Breast epithelium (tissue), 4 donors: ENCODE measurements around the gene CYBRD1. TPM values are rescaled to one million over a fixed set of nuclear protein-coding genes. Genes with fewer than 3 reads are reported as not detected.

Source experiments
- DNase-seq, 2 donors: peaks; one replicate each; pipeline ENCODE4 v3.0.0-alpha.2; 2019; ENCODE audit warnings: low spot score in 2 of 2
- H3K27ac ChIP-seq, 2 donors: fragments of 200-600 bp; sonication (generic) in 1 of 2; one replicate each; pipeline ENCODE4 v1.5.1; 2016 to 2019; ENCODE audit warnings: mild to moderate bottlenecking in 1 of 2
- H3K27me3 ChIP-seq, 2 donors: fragments of 200-600 bp; sonication (generic) in 1 of 2; one replicate each; pipeline versions ENCODE4 v1.5.1 to v1.6.0; 2017 to 2019; ENCODE audit warnings: control low read depth in 1 of 2, mild to moderate bottlenecking in 1 of 2
- H3K36me3 ChIP-seq: fragments of 200-600 bp; one replicate; pipeline ENCODE4 v1.5.1; 2019
- H3K4me1 ChIP-seq, 2 donors: fragments of 200-600 bp; sonication (generic); one replicate each; pipeline ENCODE4 v1.5.1; 2016 to 2019; ENCODE audit warnings: control low read depth in 1 of 2
- H3K4me3 ChIP-seq, 3 donors: fragments of 200-600 bp; sonication (generic); 1 replicate in 2 of 3; 2 replicates in 1 of 3; pipeline ENCODE4 v1.5.1; 2016 to 2019; ENCODE audit warnings: mild to moderate bottlenecking in 3 of 3, moderate library complexity in 2 of 3
- H3K9me3 ChIP-seq, 2 donors: fragments of 200-600 bp; sonication (generic) in 1 of 2; one replicate each; pipeline ENCODE4 v1.5.1; 2016 to 2019; ENCODE audit warnings: control low read depth in 1 of 2
- CTCF ChIP-seq, 3 donors: fragments of 450-650 bp; IDR thresholded peaks; one replicate each; pipeline ENCODE4 v1.5.1; 2016 to 2017; ENCODE audit warnings: antibody characterized with exemption in 3 of 3, mild to moderate bottlenecking in 3 of 3, moderate library complexity in 3 of 3
- POLR2A ChIP-seq: fragments of 450-650 bp; IDR thresholded peaks from one replicate; pipeline ENCODE4 v1.6.1; 2016; ENCODE audit warnings: antibody characterized with exemption, mild to moderate bottlenecking, moderate library complexity
- POLR2AphosphoS5 ChIP-seq, 3 donors: sonication (generic); formaldehyde crosslinking; IDR thresholded peaks; one replicate each; pipeline ENCODE4 v1.6.1; 2017; ENCODE audit warnings: antibody characterized with exemption in 3 of 3
- intact Hi-C: fragments of 100-400 bp; cut with DNase I; formaldehyde crosslinking; loops from one replicate; pipeline ENCODE4 v1.15.1; 2023; ENCODE audit warnings: low total_unique reads
- total RNA-seq, 3 donors: library from RNA; depleted of rRNA; stranded (reverse); fragments of >200 nt; gene quantifications; one replicate each; pipeline ENCODE4 v1.1.0, GENCODE V29; 2016

CYBRD1 gene
- total RNA-seq, 3 donors from 2014 or later, result 396 to 761 (median 409) TPM

DNA sequence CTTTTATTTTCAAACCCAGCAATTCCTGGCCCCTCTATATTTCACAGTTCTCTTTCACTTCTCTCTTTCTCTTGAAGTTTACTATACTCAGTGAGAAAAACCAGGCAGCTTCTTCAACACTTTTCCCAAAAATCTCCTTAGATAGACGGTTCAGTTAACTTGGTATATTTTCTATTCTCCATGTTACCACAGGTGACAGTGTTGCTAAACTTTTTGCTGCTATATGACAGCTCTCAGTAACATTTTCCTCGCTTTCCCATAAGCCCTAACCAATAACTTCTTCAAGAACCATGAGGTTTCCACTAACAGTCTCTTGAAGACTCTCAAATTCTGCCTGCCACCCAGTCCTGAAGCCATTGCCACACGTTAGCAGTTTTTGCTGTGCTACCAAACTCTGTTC, 45.8 kb downstream of the CYBRD1 start:
- Histone ChIP-seq H3K4me3 (no peak overlapping the region), H3K36me3 (no peaks in the 10 kb centered on the region), H3K9me3 (peaks cover 0 to 2% of the 10 kb centered on the region in 2 donors), H3K27me3 (no peaks in the 10 kb centered on the region), H3K4me1 (no peaks in the 10 kb centered on the region), H3K27ac (no peak overlapping the region)
- DNase-seq, result no peak
- TF ChIP-seq POLR2AphosphoS5 (IDR thresholded peaks at IDR 0.05), result no peak
- TF ChIP-seq CTCF (IDR thresholded peaks at IDR 0.05), result no peak
- TF ChIP-seq POLR2A, result no peak
- intact Hi-C loops, result no loop called here

DNA sequence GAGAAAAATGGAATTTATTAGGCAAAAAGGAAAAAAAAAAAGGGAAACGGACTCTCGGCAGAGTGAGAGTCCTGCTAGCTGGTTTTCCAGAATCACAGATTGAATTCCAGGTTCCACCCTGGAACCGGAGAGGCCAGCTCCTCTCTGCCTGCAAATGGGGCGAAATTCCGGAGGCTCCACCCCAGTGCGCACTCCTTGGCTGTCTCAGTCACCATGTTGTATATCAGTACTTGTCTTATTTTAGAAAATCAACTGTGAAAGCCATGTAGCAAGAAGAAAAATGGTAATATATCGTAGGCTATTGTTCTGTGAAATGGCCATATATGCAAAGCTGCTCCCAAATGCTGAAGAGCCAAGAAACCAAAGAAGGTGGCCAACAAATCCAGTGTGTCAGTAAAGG, 49.4 kb downstream of the CYBRD1 start:
- H3K9me3 ChIP-seq, result peaks cover 0 to 2% of the 10 kb centered on the region in 2 donors
- TF ChIP-seq POLR2A, result no peak
- no peak for TF ChIP-seq CTCF (IDR thresholded peaks at IDR 0.05)
- no peak for TF ChIP-seq POLR2AphosphoS5 (IDR thresholded peaks at IDR 0.05)
- H3K4me1 ChIP-seq, result no peaks in the 10 kb centered on the region
- H3K27me3 ChIP-seq, result no peaks in the 10 kb centered on the region
- H3K27ac ChIP-seq, result no peak overlapping the region
- no peak for DNase-seq
- intact Hi-C loops, result no loop called here
- H3K36me3 ChIP-seq, result no peaks in the 10 kb centered on the region
- no peak overlapping the region for H3K4me3 ChIP-seq

DNA sequence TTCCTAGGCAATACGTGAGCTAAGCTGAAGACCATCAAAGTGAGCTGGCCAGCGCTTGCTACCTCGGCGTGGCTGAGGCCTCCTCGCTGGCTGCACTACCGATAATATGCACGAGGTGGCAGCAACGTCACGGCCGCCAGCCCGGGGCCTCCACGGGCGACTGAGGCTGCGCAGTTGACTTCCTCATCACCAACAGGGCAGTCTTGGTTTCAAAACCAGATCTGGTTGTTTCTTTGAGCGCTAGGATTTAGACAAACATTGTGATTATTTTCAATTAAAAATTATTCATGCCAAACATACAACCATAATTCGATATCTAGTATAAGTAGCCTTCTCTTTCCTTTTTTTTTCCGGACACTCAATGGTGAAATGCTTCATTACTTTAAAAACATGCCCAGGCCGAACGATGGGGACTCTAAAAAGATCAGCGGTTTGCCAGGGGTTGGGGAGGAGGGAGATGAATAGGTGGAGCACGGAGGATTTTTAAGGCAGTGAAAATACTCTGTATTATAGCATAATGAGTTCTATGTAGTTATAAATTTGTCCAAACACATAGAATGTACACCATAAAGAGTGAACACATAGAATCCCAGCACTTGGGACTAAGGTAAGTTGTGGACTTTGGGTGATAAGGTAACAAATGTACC, 52.0 kb downstream of the CYBRD1 start:
- intact Hi-C loops, result no loop called here
- no peaks in the 10 kb centered on the region for H3K27me3 ChIP-seq
- H3K4me1 ChIP-seq, result no peaks in the 10 kb centered on the region
- peak overlapping the region in 1 of 3 donors; percentile 28 for H3K4me3 ChIP-seq
- no peaks in the 10 kb centered on the region for H3K36me3 ChIP-seq
- peak; percentile 38 to 83 for DNase-seq
- no peak for TF ChIP-seq POLR2AphosphoS5 (IDR thresholded peaks at IDR 0.05)
- TF ChIP-seq POLR2A, result no peak
- TF ChIP-seq CTCF (IDR thresholded peaks at IDR 0.05), result peak; percentile 46 to 91 (median 71)
- no peak overlapping the region for H3K27ac ChIP-seq
- H3K9me3 ChIP-seq, result no peaks in the 10 kb centered on the region

DNA sequence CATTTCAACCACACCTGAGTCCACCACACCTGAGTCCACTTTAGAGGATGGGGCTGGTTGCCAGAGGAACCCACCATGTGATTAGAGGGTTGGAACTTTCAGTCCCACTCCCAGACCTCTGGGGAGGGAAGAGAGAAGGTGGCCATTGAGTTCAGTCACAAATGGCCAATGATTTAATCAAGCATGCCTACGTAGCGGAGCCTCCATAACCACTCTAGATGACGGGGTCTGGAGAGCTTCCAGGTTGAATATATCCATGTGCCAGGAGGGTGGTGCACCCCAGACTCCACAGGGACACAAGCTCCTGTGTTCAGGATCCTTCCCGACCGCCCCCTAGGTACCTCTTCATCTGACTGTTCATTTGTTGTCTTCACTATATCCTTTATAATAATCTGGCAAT, 53.3 kb downstream of the CYBRD1 start:
- H3K4me3 ChIP-seq, result no peak overlapping the region
- no peaks in the 10 kb centered on the region for H3K4me1 ChIP-seq
- H3K27ac ChIP-seq, result no peak overlapping the region
- no peaks in the 10 kb centered on the region for H3K27me3 ChIP-seq
- H3K36me3 ChIP-seq, result no peaks in the 10 kb centered on the region
- intact Hi-C loops, result loop anchor here (5.0 kb wide), 1 partner anchor 1112 kb away; no protein-coding TSS in a partner anchor
- H3K9me3 ChIP-seq, result no peaks in the 10 kb centered on the region
- TF ChIP-seq POLR2AphosphoS5 (IDR thresholded peaks at IDR 0.05), result no peak
- no peak for TF ChIP-seq CTCF (IDR thresholded peaks at IDR 0.05)
- TF ChIP-seq POLR2A, result no peak
- DNase-seq, result no peak

DNA sequence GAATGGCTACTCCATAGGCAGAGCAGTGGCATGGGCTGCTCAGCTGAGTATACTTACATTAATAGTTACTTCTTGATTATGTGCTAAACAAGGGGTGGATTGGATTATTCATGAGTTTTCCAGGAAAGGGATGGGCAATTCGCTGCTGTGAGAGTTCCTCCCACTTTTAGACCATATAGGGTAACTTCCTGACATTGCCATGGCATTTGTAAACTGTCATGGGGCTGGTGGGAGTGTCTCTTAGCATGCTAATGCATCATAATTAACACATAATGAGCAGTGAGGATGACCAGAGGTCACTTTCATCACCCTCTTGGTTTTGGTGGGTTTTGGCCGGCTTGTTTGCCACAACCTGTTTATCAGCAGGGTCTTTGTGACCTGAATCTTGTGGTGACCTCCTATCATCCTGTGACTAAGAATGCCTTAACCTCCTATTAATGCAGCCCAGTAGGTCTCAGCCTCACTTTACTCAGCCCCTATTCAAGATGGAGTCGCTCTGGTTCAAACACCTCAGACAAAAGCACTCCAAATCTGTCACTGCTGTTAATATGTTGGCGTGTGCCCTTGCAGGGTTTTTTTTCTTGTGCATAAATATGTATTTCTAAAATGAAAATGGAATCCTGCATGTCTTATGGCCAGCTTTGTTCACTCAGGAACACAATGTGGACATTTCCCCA, 56.0 kb downstream of the CYBRD1 start:
- H3K9me3 ChIP-seq, result no peaks in the 10 kb centered on the region
- DNase-seq, result no peak
- no peak overlapping the region for H3K27ac ChIP-seq
- H3K27me3 ChIP-seq, result no peaks in the 10 kb centered on the region
- H3K36me3 ChIP-seq, result no peaks in the 10 kb centered on the region
- intact Hi-C loops, result loop anchor here (5.0 kb wide), 1 partner anchor 1109 kb away; no protein-coding TSS in a partner anchor
- TF ChIP-seq POLR2AphosphoS5 (IDR thresholded peaks at IDR 0.05), result no peak
- no peak for TF ChIP-seq CTCF (IDR thresholded peaks at IDR 0.05)
- TF ChIP-seq POLR2A, result no peak
- no peaks in the 10 kb centered on the region for H3K4me1 ChIP-seq
- no peak overlapping the region for H3K4me3 ChIP-seq
